ENCODE results near the gene PEX14.

DNA sequence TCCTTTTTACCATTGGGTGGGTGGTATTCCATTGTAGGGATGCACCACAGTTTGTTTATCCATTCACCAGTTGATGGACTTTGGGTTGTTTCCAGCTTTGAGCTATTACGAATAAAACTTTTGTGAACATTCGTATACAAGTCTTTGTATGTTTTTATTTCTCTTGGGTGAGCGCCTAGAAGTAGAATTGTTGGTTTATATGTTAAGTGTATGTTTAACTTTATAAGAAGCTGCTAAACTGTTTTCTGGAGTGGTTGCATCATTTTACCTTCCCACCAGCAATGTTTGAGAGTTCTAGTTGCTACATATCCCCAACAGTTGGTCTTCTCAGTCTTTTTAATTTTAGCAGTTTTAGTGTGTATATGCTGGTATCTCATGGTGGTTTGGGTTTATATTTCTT is 132.5 kb downstream of the PEX14 start:
- TF ChIP-seq RAD21 (IDR thresholded peaks at IDR 0.05; ENCODE audit: low read depth) (no peak), NFIC (IDR thresholded peaks at IDR 0.05) (no peak), YY1 (IDR thresholded peaks at IDR 0.05; ENCODE audit: low read depth) (no peak), TAF1 (IDR thresholded peaks at IDR 0.05; ENCODE audit: low read depth) (no peak), EP300 (IDR thresholded peaks at IDR 0.05; ENCODE audit: borderline replicate concordance) (no peak), TCF12 (IDR thresholded peaks at IDR 0.05; ENCODE audit: low read depth) (no peak), FOXM1 (IDR thresholded peaks at IDR 0.05; ENCODE audit: borderline replicate concordance, low read depth) (no peak)
- TF ChIP-seq, protein P1, sequence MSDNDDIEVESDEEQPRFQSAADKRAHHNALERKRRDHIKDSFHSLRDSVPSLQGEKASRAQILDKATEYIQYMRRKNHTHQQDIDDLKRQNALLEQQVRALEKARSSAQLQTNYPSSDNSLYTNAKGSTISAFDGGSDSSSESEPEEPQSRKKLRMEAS (IDR thresholded peaks at IDR 0.05), result no peak
- TF ChIP-seq, protein P2, sequence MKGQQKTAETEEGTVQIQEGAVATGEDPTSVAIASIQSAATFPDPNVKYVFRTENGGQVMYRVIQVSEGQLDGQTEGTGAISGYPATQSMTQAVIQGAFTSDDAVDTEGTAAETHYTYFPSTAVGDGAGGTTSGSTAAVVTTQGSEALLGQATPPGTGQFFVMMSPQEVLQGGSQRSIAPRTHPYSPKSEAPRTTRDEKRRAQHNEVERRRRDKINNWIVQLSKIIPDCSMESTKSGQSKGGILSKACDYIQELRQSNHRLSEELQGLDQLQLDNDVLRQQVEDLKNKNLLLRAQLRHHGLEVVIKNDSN (IDR thresholded peaks at IDR 0.05), result no peak
- TF ChIP-seq, protein P3, sequence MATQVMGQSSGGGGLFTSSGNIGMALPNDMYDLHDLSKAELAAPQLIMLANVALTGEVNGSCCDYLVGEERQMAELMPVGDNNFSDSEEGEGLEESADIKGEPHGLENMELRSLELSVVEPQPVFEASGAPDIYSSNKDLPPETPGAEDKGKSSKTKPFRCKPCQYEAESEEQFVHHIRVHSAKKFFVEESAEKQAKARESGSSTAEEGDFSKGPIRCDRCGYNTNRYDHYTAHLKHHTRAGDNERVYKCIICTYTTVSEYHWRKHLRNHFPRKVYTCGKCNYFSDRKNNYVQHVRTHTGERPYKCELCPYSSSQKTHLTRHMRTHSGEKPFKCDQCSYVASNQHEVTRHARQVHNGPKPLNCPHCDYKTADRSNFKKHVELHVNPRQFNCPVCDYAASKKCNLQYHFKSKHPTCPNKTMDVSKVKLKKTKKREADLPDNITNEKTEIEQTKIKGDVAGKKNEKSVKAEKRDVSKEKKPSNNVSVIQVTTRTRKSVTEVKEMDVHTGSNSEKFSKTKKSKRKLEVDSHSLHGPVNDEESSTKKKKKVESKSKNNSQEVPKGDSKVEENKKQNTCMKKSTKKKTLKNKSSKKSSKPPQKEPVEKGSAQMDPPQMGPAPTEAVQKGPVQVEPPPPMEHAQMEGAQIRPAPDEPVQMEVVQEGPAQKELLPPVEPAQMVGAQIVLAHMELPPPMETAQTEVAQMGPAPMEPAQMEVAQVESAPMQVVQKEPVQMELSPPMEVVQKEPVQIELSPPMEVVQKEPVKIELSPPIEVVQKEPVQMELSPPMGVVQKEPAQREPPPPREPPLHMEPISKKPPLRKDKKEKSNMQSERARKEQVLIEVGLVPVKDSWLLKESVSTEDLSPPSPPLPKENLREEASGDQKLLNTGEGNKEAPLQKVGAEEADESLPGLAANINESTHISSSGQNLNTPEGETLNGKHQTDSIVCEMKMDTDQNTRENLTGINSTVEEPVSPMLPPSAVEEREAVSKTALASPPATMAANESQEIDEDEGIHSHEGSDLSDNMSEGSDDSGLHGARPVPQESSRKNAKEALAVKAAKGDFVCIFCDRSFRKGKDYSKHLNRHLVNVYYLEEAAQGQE (IDR thresholded peaks at IDR 0.05; ENCODE audit: low read depth), result no peak

Data from Ishikawa (cell line).